Skeletal muscle satellite cell (primary cell): ENCODE measurements around the gene DENND4C.
A peak's percentile ranks its signal among the peaks of the same experiment; 100 is the strongest.

Experiments
- H3K27me3 ChIP-seq: 2 replicates; pipeline ENCODE4 v1.7.0; 2013; ENCODE audit warnings: low read length; ENCODE audit not compliant: control insufficient read depth, insufficient read depth
- H3K36me3 ChIP-seq: 2 replicates; pipeline ENCODE4 v1.7.0; 2013; ENCODE audit warnings: mild to moderate bottlenecking, control low read depth, low read length; ENCODE audit not compliant: insufficient read depth
- H3K4me1 ChIP-seq: 2 replicates; pipeline ENCODE4 v1.7.0; 2013; ENCODE audit warnings: low read length; ENCODE audit not compliant: control insufficient read depth, insufficient read depth
- H3K4me2 ChIP-seq: 2 replicates; pipeline ENCODE4 v1.7.0; 2013; ENCODE audit warnings: mild to moderate bottlenecking, low read length
- H3K4me3 ChIP-seq: 2 replicates; pipeline ENCODE4 v1.7.0; 2013; ENCODE audit warnings: low read length
- H3K9ac ChIP-seq: 2 replicates; pipeline ENCODE4 v1.7.0; 2013; ENCODE audit warnings: mild to moderate bottlenecking, low read depth, low read length, moderate library complexity
- H3K9me3 ChIP-seq: replicated peaks from 2 replicates; pipeline ENCODE4 v1.7.0; 2013; ENCODE audit warnings: mild to moderate bottlenecking, control low read depth, low read length

Gene DENND4C

DNA sequence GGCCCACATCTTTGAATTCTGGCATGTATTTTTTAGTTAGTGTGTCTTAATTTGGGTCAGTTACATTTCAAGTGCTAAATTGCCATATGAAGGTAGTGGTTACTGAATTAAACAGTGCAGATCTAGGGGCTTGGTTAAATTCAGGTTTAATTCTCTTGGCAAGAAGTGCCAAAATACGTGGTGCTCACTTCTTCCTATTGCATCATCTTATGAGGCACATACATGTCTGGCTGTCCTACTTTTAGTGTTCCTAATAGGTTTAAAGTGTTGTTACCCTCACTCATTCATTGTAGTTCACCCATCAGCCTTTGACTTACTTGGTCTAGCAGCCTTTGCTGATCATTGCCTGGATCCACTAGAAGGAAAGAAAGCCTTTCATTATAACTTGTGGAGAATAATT, 90.0 kb downstream of the DENND4C start:
- Histone ChIP-seq H3K9ac (no peak overlapping the region), H3K9me3 (no peaks in the 10 kb centered on the region), H3K4me3 (no peak overlapping the region), H3K36me3 (peaks cover 12% of the 10 kb centered on the region), H3K4me1 (no peaks in the 10 kb centered on the region), H3K4me2 (no peak overlapping the region), H3K27me3 (no peaks in the 10 kb centered on the region)

GRCh38 chr9:19331877-19332276, 101.4 kb downstream of the DENND4C start:
- Histone ChIP-seq H3K4me3 (no peak overlapping the region), H3K9ac (no peak overlapping the region), H3K9me3 (no peaks in the 10 kb centered on the region), H3K4me1 (no peaks in the 10 kb centered on the region), H3K27me3 (no peaks in the 10 kb centered on the region), H3K36me3 (peaks cover 26% of the 10 kb centered on the region), H3K4me2 (no peak overlapping the region)

GRCh38 chr9:19336166-19336565, 105.7 kb downstream of the DENND4C start:
- no peaks in the 10 kb centered on the region for H3K9me3 ChIP-seq
- no peak overlapping the region for H3K4me2 ChIP-seq
- H3K27me3 ChIP-seq: no peaks in the 10 kb centered on the region
- H3K9ac ChIP-seq: no peak overlapping the region
- no peak overlapping the region for H3K4me3 ChIP-seq
- H3K4me1 ChIP-seq: no peaks in the 10 kb centered on the region
- peaks cover 27% of the 10 kb centered on the region for H3K36me3 ChIP-seq

GRCh38 chr9:19342947-19343346, 112.5 kb downstream of the DENND4C start:
- Histone ChIP-seq H3K4me2 (no peak overlapping the region), H3K27me3 (no peaks in the 10 kb centered on the region), H3K4me3 (no peak overlapping the region), H3K9ac (no peak overlapping the region), H3K36me3 (peaks cover 43% of the 10 kb centered on the region), H3K4me1 (no peaks in the 10 kb centered on the region), H3K9me3 (no peaks in the 10 kb centered on the region)

DNA sequence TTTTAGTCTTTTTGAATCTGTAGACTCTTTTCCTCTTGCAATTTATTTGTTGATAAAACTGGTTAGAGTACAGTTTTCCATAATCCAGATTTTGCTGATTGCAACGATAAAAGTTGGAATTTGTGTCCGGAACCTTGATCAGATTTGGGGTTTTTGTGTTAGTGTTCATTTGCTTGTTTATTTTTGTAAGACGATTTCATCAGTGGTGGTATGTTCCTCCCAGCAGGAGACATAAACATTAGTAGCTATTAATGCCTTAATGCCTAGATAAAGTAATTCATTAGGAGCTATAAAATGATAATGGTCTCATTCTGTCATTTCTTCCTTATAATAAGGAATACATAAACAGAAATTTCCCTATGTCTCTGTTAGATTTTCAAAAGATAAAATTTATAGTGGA, 128.2 kb downstream of the DENND4C start:
- Histone ChIP-seq H3K4me2 (no peak overlapping the region), H3K9ac (no peak overlapping the region), H3K4me1 (no peaks in the 10 kb centered on the region), H3K27me3 (no peaks in the 10 kb centered on the region), H3K4me3 (no peak overlapping the region), H3K36me3 (peaks cover 48% of the 10 kb centered on the region), H3K9me3 (no peaks in the 10 kb centered on the region)

GRCh38 chr9:19369107-19369506, 138.6 kb downstream of the DENND4C start:
- Histone ChIP-seq H3K9me3 (no peaks in the 10 kb centered on the region), H3K4me3 (no peak overlapping the region), H3K4me1 (no peaks in the 10 kb centered on the region), H3K4me2 (no peak overlapping the region), H3K9ac (no peak overlapping the region), H3K36me3 (peaks cover 37% of the 10 kb centered on the region), H3K27me3 (no peaks in the 10 kb centered on the region)

- no peaks in the 10 kb centered on the region for H3K9me3 ChIP-seq
- H3K4me2 ChIP-seq: no peak overlapping the region
- H3K9ac ChIP-seq: no peak overlapping the region
- no peaks in the 10 kb centered on the region for H3K27me3 ChIP-seq
- H3K36me3 ChIP-seq: peaks cover 53% of the 10 kb centered on the region
- no peak overlapping the region for H3K4me3 ChIP-seq
- H3K4me1 ChIP-seq: peaks cover 18% of the 10 kb centered on the region
Observed at GRCh38 chr9:19371942-19372341, 141.4 kb downstream of the DENND4C start.

- Histone ChIP-seq H3K27me3 (no peaks in the 10 kb centered on the region), H3K4me3 (no peak overlapping the region), H3K9ac (no peak overlapping the region), H3K36me3 (peaks cover 58% of the 10 kb centered on the region), H3K9me3 (no peaks in the 10 kb centered on the region), H3K4me2 (no peak overlapping the region), H3K4me1 (peaks cover 24% of the 10 kb centered on the region)
Observed at GRCh38 chr9:19372567-19372966, 142.1 kb downstream of the DENND4C start.

- H3K9ac ChIP-seq: no peak overlapping the region
- no peaks in the 10 kb centered on the region for H3K9me3 ChIP-seq
- peaks cover 67% of the 10 kb centered on the region for H3K36me3 ChIP-seq
- no peaks in the 10 kb centered on the region for H3K27me3 ChIP-seq
- H3K4me2 ChIP-seq: no peak overlapping the region
- H3K4me3 ChIP-seq: no peak overlapping the region
- H3K4me1 ChIP-seq: peaks cover 34% of the 10 kb centered on the region
Observed at GRCh38 chr9:19373527-19373926, 143.0 kb downstream of the DENND4C start.

DNA sequence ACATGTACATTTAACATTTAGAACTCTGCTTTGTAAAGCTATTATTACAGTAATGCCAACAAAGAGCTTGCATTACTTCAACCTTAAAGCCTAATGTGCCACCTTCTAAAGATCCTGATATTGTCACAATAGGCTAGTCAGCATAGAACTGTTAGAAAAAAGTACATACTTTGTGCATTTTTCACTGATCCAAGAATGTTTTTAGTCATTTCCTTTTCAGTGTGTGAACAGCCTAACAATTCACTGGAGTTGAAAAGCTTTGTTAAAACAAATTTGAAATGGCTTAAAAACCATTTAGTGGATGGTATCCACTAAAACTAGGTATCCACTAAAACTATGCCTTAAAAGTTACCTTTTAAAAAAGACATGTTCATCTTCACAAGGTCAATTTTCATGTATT, 145.0 kb downstream of the DENND4C start:
- Histone ChIP-seq H3K27me3 (no peaks in the 10 kb centered on the region), H3K9me3 (no peaks in the 10 kb centered on the region), H3K4me3 (no peak overlapping the region), H3K4me1 (peaks cover 37% of the 10 kb centered on the region), H3K36me3 (peaks cover 73% of the 10 kb centered on the region), H3K4me2 (peak overlapping the region; percentile 50), H3K9ac (peak overlapping the region; percentile 94)

GRCh38 chr9:19376931-19377330, 146.4 kb downstream of the DENND4C start:
- Histone ChIP-seq H3K9ac (peak overlapping the region; percentile 94), H3K4me2 (peak overlapping the region; percentile 93), H3K27me3 (no peaks in the 10 kb centered on the region), H3K4me3 (peak overlapping the region; percentile 50), H3K36me3 (peaks cover 70% of the 10 kb centered on the region), H3K9me3 (no peaks in the 10 kb centered on the region), H3K4me1 (peaks cover 42% of the 10 kb centered on the region)

DNA sequence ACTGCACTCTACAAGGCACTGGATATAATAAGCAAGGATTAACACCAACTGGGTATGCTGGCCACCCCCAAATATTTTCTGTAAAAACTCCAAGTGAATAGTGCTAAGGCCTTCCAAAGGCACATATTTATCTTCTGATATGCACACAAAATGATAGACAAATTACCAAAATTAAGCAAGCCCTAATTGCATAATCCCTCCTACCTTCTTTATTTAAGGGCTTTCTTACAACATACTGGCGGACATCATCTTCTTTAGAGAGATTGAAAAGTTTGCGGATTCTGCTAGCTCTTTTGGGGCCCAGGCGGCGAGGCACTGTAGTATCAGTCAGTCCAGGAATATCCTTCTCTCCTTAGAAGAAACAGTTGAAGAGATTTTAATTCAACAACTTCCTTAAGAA, 147.7 kb downstream of the DENND4C start:
- Histone ChIP-seq H3K9ac (peak overlapping the region; percentile 94), H3K4me2 (peak overlapping the region; percentile 93), H3K4me3 (peak overlapping the region; percentile 78), H3K4me1 (peaks cover 42% of the 10 kb centered on the region), H3K9me3 (no peaks in the 10 kb centered on the region), H3K36me3 (peaks cover 66% of the 10 kb centered on the region), H3K27me3 (no peaks in the 10 kb centered on the region)
